Keratinocyte (primary cell): ENCODE data around the gene SPOCK3. TPM values are rescaled to one million over a fixed set of nuclear protein-coding genes. Genes with fewer than 3 reads are reported as not detected.

Source experiments
- DNase-seq: peaks from one replicate; pipeline ENCODE4 v3.0.0-alpha.2; 2011; ENCODE audit warnings: low read depth, missing footprints, low spot score
- FAIRE-seq: peaks from 2 replicates; lab custom pipeline; 2011; peaks lifted over from hg19 to GRCh38; lab: Jason Lieb, UNC
- H2AFZ ChIP-seq: 2 replicates; pipeline ENCODE4 v1.6.0; 2012; ENCODE audit warnings: low read length, control low read depth, inconsistent platforms; ENCODE audit not compliant: control insufficient read depth
- H3K27ac ChIP-seq: 2 replicates; pipeline ENCODE4 v1.5.1; 2011; ENCODE audit warnings: low read length; ENCODE audit not compliant: control insufficient read depth, insufficient read depth
- H3K27me3 ChIP-seq: 3 replicates; pipeline ENCODE4 v1.6.0; 2011; ENCODE audit warnings: low read length; ENCODE audit not compliant: control insufficient read depth, insufficient read depth; ENCODE audit errors: extremely low read depth
- H3K36me3 ChIP-seq, 2 experiments: 2 replicates in 1 of 2; 3 replicates in 1 of 2; pipeline ENCODE4 v1.5.1; 2011; ENCODE audit warnings: low read length in 2 of 2, mild to moderate bottlenecking in 1 of 2; ENCODE audit not compliant: control insufficient read depth in 2 of 2, insufficient read depth in 2 of 2; ENCODE audit errors: extremely low read depth in 1 of 2
- H3K4me1 ChIP-seq: 3 replicates; pipeline ENCODE4 v1.5.1; 2011; ENCODE audit warnings: low read length; ENCODE audit not compliant: control insufficient read depth, insufficient read depth; ENCODE audit errors: extremely low read depth
- H3K4me2 ChIP-seq: 3 replicates; pipeline ENCODE4 v1.6.0; 2011; ENCODE audit warnings: low read depth, low read length; ENCODE audit not compliant: control insufficient read depth, insufficient read depth; ENCODE audit errors: extremely low read depth
- H3K4me3 ChIP-seq, 3 experiments: fragments of 200-600 bp in 1 of 3; sonication (generic) in 1 of 3; 2 replicates in 2 of 3; 3 replicates in 1 of 3; pipeline ENCODE4 v1.5.1; 2011 to 2016; ENCODE audit warnings: low read length in 3 of 3, mild to moderate bottlenecking in 3 of 3, control low read depth in 2 of 3, inconsistent platforms in 1 of 3, low read depth in 1 of 3, mixed read lengths in 1 of 3, mixed run types in 1 of 3, moderate library complexity in 1 of 3; ENCODE audit not compliant: control insufficient read depth in 2 of 3, insufficient read depth in 2 of 3; ENCODE audit errors: extremely low read depth in 1 of 3
- H3K79me2 ChIP-seq: 2 replicates; pipeline ENCODE4 v1.6.0; 2012; ENCODE audit warnings: low read length; ENCODE audit not compliant: control insufficient read depth, insufficient read depth
- H3K9ac ChIP-seq: 3 replicates; pipeline ENCODE4 v1.6.0; 2011; ENCODE audit warnings: low read length; ENCODE audit not compliant: control insufficient read depth, insufficient read depth; ENCODE audit errors: extremely low read depth
- H3K9me1 ChIP-seq: 3 replicates; pipeline ENCODE4 v1.6.0; 2011; ENCODE audit warnings: low read length; ENCODE audit not compliant: control insufficient read depth, insufficient read depth; ENCODE audit errors: extremely low read depth
- H3K9me3 ChIP-seq: 2 replicates; pipeline ENCODE4 v1.5.1; 2012; ENCODE audit warnings: low read depth, low read length; ENCODE audit not compliant: control insufficient read depth
- H4K20me1 ChIP-seq: 3 replicates; pipeline ENCODE4 v1.6.0; 2011; ENCODE audit warnings: low read length; ENCODE audit not compliant: control insufficient read depth, insufficient read depth; ENCODE audit errors: extremely low read depth
- CTCF ChIP-seq, 3 experiments: IDR thresholded peaks in 1 of 3; conservative IDR thresholded peaks in 1 of 3; optimal IDR thresholded peaks in 1 of 3; 2 replicates in 2 of 3; 3 replicates in 1 of 3; pipeline versions ENCODE3 to v1.5.1; 2011; ENCODE audit warnings: low read length in 3 of 3, mild to moderate bottlenecking in 3 of 3, moderate library complexity in 2 of 3, control low read depth in 1 of 3, inconsistent platforms in 1 of 3; ENCODE audit not compliant: insufficient read depth in 2 of 3; ENCODE audit errors: extremely low read depth in 1 of 3
- EZH2 ChIP-seq: IDR thresholded peaks from one replicate; pipeline ENCODE4 v1.6.1; 2012; ENCODE audit warnings: inconsistent platforms, mild to moderate bottlenecking, low read length, moderate library complexity
- dilution Hi-C: fragments of 300-500 bp; cut with MboI; formaldehyde crosslinking; loops from one replicate; pipeline ENCODE4 v1.7.0; 2020; ENCODE audit warnings: low sequenced_read_pairs; ENCODE audit not compliant: extremely low pct_ligation_motif_present
- polyA plus RNA-seq, 5 experiments: library from polyadenylated mRNA; depleted of rRNA in 3 of 5; stranded (reverse) in 3 of 5; stranded (forward) in 1 of 5; unstranded in 1 of 5; fragments of >200 nt; gene quantifications; 1 replicate in 1 of 5; 2 replicates in 3 of 5; 3 replicates in 1 of 5; pipeline versions ENCODE4 v1.2.1 to v1.2.3, GENCODE V29; 2011 to 2012; ENCODE audit warnings: missing spikeins in 2 of 5, low read depth in 1 of 5, low replicate concordance in 1 of 5

The SPOCK3 gene
- polyA plus RNA-seq, 1 donor (not counting 4 experiments of a cell fraction or from before 2014, with no cell fraction given) = not detected

- Histone ChIP-seq H3K79me2 (no peaks in the 10 kb centered on the region), H3K27ac (no peak overlapping the region), H3K36me3 (no peaks in the 10 kb centered on the region), H4K20me1 (no peaks in the 10 kb centered on the region), H3K4me2 (no peak overlapping the region), H3K4me1 (no peaks in the 10 kb centered on the region), H3K9me3 (no peaks in the 10 kb centered on the region), H3K27me3 (no peaks in the 10 kb centered on the region), H2AFZ (no peak overlapping the region), H3K9me1 (no peaks in the 10 kb centered on the region), H3K9ac (no peak overlapping the region), H3K4me3 (no peak overlapping the region)
- TF ChIP-seq CTCF (optimal IDR thresholded peaks at IDR 0.05 in 1 of 3, IDR thresholded peaks at IDR 0.05 in 1 of 3, conservative IDR thresholded peaks at IDR 0.05 in 1 of 3; ENCODE audit: extremely low read depth in 1 of 3, insufficient read depth in 2 of 3, low read length in 3 of 3) (no peak), EZH2 (no peak)
- dilution Hi-C loops = no loop called here
- FAIRE-seq = no peak
- no peak for DNase-seq
These were observed 436.2 kb downstream of the SPOCK3 start for GRCh38 chr4:166798126-166798525.

- dilution Hi-C loops = no loop called here
- no peaks in the 10 kb centered on the region for H3K9me1 ChIP-seq
- H3K79me2 ChIP-seq = no peaks in the 10 kb centered on the region
- H3K4me3 ChIP-seq = no peak overlapping the region
- H2AFZ ChIP-seq = no peak overlapping the region
- H4K20me1 ChIP-seq = no peaks in the 10 kb centered on the region
- FAIRE-seq = no peak
- H3K4me1 ChIP-seq = no peaks in the 10 kb centered on the region
- no peak overlapping the region for H3K27ac ChIP-seq
- DNase-seq = no peak
- H3K36me3 ChIP-seq = no peaks in the 10 kb centered on the region
- TF ChIP-seq CTCF (optimal IDR thresholded peaks at IDR 0.05 in 1 of 3, IDR thresholded peaks at IDR 0.05 in 1 of 3, conservative IDR thresholded peaks at IDR 0.05 in 1 of 3; ENCODE audit: extremely low read depth in 1 of 3, insufficient read depth in 2 of 3, low read length in 3 of 3) (no peak), EZH2 (no peak)
- H3K4me2 ChIP-seq = no peak overlapping the region
- no peaks in the 10 kb centered on the region for H3K9me3 ChIP-seq
- no peaks in the 10 kb centered on the region for H3K27me3 ChIP-seq
- no peak overlapping the region for H3K9ac ChIP-seq
These were observed 456.5 kb downstream of the SPOCK3 start for GRCh38 chr4:166777760-166778159.
